CD4-positive, alpha-beta T cell treated with Interleukin-21 for 1 hour (primary cell): Measurements from ENCODE around the gene MYL11.
"Not testable (repeated sequence)": the region's sequence is repeated elsewhere in the genome, so short reads cannot be mapped to it uniquely, and the experiment has no call there.

Source experiments
- DNase-seq: peaks from one replicate; pipeline ENCODE4 v3.0.0-alpha.2; 2020

Gene MYL11

DNA sequence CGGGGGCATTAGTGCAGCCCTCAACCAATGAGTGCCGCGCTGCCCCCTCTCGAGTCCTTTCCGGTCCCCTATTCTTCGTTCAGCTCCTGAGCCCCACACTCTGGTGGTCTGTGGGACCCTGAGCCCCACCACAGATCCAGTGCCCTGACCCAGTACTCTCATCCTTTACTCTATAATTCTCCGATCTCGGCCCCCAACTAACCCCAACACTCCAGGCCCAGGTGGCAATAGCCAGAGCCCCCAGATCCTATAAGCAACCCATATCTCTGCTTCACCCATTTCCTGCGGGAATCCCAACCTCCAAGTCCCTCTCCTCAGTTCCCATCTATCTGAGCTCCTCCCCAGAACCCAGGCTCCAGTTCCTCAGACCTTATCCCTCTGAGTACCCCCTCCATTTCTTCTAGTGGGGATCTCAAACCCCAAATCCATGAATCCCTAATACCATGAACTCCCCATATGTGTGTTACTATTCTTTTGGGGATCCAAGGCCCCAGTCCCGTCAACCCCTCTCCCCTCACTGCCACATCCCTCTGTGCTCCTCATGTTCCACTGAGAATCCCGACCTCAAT, 3.3 kb upstream of the MYL11 start:
- DNase-seq = no peak

DNA sequence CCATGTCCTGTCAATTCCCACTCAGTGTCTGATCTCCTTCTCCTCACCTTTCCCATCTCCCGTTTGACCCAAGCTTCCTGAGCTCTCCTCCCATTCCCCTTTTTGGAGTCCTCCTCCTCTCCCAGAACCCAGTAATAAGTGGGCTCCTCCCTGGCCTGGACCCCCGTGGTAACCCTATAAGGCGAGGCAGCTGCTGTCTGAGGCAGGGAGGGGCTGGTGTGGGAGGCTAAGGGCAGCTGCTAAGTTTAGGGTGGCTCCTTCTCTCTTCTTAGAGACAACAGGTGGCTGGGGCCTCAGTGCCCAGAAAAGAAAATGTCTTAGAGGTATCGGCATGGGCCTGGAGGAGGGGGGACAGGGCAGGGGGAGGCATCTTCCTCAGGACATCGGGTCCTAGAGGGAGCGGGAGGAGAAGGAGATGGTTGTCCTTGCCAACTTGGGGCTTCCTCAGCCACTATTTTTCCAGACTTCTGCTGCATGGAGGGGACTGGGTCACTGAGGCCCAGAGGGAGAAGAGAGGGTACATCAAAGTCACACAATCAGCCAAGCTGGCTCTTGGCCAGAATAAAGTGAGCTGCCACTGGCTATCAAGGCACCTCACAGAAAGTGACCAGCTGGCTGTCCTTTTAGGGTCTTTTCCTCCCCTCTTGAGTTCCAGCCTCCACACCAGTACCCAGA, 2.4 kb upstream of the MYL11 start:
- no peak for DNase-seq

DNA sequence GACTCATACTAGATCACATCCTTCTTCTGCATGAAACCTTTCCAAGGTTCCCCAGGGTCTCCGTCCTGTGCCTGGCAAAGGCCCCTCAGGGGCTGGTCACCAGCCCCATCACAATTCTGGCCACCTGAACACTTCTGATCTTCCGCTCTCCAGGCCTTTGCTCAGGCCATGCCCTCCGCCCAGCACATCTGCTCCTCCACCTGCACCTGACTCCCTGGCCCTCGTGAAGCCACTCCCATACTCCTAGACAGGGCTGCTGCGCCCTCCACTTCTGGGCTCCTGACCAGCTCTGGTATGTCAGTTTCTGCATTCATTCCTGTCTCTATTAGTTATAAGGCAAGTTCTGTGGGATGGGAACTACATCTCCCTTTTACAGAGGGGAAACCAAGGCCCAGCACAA, 1.9 kb upstream of the MYL11 start:
- no peak for DNase-seq

DNA sequence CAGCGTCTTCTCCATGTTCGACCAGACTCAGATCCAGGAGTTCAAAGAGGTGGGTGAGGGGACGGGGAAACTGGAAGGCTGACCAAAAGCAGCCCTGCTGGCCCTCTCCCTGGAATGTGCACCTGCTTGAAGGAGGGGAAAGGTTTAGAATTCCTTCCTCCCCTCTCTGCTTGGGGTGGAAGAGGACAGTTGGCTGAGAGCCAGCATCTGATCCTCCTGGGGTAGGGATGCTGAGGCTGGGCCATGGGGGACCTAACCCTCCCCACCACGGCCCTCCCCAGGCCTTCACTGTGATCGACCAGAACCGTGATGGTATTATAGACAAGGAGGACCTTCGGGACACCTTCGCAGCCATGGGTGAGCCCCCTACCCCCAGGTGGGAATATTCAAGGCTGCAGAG, 1.3 kb downstream of the MYL11 start:
- DNase-seq = no peak

DNA sequence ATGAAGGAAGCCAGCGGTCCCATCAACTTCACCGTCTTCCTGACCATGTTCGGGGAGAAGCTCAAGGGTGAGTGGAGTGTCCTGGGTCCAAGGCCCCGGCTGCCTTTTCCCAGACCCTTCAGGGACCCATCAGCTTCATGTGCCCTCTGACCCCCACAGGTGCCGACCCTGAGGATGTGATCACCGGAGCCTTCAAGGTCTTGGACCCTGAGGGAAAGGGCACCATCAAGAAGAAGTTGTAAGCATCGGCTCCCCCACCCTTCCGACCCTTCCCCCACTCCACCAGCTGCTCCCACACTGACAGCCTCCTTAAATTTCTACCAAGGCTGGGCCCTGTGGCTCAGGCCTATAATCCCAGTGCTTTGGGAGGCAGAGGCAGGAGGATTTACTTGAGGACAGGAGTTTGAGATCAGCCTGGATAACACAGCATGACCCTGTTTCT, 1.9 kb downstream of the MYL11 start:
- no peak for DNase-seq

DNA sequence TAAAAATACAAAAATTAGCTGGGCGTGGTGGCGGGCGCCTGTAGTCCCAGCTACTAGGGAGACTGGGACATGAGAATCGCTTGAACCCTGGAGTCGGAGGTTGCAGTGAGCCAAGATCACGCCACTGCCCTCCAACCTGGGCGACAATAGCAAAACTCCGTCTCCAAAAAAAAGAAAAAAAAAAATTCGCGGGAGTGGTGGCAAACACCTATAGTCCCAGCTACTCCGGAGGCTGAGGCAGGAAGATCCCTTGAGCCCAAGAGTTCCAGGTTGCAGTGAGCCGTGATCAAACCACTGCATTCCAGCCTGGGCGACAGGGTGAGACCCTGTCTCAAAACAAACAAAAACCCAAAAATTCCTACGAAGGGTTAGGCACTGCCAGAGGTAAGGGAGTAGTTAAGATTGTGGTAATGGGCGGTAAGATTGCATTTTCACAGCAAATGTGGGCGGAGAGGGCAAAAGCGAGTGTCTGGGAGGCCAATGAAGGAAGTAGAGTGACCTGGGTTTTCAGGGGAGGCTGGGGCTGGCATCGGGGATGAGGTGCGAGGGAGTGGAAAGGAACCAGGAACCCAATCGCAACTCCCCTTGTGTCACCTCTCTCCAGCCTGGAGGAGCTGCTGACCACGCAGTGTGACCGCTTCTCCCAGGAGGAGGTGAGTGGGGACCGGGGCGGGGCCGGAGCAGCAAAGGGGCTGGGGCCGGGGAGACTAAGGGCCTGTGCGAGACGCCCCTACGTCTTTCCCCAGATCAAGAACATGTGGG, 2.6 kb downstream of the MYL11 start:
- no peak for DNase-seq

DNA sequence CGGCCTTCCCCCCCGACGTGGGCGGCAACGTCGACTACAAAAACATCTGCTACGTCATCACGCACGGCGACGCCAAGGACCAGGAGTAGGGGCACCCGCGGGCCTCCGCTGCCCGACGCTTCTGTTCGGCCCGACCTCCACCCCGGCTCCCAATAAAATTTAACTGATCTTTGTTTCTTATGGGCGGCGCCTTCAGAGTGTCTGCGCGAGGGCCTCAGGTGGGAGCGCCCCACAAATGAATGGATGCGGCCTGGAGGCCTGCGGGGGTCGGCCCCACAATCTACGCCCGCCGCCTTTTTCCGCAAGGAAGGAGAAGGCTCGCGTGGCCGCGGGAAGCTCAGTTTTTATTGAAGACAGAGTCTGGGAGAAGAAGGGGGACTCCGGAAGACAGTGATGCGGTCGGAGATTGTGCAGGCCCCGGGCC, 3.2 kb downstream of the MYL11 start:
- peak; percentile 92 for DNase-seq

DNA sequence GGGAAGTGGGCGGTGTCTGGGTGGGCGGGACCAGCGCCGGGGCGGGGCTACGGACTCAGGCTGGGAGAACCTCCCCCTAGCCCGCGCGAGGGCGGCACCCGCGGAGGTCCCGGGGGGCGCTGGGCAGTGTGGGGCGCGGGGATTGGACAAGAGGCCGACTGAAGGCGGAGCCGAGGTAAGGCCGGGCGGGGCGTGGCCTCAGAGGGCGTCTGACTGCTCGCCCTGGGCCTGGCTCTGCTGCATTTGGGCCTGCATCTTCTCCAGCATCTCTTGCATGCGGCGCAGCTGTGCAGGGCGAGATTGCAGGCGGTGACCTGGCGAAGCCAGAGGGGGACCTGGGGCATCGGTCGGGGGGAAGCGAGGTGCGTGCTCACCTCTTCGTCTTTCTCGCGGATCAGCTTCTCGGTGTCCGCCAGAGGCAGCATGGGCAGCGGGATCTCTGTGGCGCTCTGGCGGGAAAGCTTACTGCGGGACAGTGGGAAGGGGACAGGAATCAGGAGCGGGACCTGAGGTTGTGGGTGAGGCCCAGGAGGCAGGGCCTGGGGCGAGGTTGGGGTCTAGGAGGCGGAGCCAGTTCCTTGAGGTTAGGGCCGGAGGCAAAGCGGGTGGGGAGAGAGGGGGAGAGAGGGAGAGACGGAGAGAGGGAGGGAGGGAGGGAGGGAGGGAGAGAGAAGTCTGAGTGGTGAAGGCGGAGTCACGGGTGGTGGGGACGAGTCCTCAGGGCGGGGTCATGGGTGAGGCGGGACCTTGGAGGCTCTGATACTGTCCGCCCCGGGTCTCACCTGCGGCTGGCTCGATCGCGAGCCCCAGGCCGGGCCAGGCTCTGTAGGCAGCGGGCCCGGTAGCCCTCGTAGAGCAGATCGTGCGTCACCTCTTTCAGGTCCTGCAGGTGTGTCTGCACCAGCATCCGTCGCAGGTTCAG, 3.9 kb downstream of the MYL11 start:
- DNase-seq = peak; percentile 99

DNA sequence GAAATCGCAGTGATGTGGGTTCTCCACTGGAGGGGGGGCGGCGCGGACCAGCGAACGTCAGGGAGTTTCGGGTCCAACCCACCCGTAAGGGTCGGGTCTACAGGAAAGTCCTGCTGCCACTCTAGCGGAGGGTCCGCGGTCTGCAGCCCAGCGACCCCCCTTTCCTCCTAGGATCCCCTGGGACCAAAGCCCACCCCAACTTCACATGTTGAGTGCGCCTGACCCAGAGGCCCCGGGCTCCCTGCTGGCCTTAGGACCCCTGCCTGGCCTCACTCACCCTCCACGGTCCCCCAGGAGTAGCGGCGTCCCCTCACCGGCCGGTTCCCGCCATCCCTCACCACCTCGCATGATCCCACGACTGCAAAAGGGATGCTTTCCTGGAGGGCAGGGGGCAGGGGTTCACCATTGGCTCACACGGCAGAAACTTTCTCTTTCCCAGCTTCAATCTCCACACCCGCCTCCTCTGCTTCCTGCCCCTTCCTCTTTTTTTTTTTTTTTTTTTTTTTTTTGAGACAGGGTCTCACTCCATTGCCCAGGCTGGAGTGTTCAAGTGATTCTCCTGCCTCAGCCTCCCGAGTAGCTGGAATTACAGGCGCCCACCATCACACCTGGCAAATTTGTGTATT, 4.7 kb downstream of the MYL11 start:
- no peak for DNase-seq

DNA sequence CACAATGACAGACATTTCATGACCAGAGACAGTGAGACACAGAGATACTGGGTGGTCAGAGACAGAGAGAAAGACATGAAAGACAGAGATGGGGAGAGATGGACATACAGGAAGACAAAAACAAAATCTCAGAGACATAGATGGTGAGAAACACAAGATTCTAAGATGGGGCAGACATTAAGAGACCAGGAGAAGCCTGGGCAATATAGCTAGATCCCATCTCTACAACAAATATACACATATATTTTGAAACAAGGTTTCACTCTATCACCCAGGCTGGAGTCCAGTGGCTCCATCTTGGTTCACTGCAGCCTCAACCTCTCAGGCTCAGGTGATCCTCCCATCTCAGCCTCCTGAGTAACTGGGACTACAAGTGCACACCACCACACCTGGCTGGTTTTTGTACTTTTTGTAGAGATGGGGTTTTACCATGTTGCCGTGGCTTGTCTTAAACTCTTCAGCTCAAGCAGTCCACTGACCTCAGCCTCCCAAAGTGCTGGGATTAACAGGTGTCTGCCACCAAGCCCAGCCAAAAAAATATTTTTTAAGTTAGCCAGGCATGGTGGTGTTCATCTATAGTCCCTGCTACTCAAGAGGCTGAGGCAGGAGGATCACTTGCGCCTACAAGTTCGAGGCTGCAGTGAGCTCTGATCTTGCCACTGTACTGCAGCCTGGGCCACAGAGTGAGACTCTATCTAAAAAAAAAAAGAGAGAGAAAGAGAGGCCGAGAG, 5.6 kb downstream of the MYL11 start:
- DNase-seq = no peak

DNA sequence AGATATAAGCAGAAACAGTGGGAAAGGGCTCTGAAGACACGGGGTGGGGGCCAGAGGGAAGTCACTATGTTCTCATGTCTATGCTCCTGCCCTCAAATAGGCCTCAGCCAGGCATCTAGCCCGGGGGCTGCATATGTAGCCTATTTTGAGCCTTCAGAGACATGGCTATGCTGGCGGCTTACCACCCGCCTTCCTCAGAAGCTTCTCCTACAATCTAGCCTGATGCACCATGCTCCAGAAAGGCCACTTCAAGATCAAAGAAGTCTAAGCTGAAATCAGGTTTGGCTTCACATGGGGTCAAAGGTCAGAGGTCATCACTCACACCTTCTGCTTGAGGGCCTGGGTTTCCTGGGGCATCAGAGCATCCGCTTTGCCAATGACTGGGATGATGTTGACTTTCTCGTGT, 6.2 kb downstream of the MYL11 start:
- DNase-seq = no peak

DNA sequence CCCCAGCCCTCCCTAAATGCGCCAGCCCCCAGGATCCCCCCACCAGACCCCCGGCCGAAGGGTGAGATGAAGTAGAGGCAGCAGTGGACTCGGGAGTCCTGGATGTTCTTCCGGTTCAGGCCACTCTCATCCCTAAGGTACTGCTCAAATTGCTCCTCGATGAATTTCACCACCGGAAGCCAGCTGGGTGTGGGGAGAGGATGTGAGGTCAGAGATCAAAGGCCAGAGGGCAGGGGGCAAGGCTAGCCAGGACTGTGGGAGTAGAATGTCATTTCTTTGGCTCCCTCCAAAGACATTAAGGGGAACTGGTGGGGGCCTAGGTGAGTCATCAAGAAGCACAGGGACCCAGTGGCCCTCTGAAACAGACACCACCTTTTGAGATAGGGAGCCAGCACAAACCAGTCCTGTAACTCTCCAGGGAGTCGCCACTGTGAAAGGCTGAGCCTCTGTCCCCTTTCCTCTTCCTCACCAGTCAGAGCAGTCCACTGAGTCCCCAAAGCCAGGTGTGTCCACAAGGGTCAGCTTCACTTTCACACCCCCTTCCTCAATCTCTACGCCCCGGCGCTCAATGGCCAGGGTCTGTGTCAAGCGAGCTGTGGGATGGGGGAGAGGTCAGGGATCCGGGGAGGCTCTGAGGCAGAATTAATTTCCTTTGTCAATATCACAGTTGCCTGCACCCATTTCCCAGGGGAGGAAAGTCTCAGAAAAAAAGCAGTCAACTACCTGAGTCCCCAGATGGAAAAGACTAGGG, 6.9 kb downstream of the MYL11 start:
- DNase-seq = peak; percentile 48

DNA sequence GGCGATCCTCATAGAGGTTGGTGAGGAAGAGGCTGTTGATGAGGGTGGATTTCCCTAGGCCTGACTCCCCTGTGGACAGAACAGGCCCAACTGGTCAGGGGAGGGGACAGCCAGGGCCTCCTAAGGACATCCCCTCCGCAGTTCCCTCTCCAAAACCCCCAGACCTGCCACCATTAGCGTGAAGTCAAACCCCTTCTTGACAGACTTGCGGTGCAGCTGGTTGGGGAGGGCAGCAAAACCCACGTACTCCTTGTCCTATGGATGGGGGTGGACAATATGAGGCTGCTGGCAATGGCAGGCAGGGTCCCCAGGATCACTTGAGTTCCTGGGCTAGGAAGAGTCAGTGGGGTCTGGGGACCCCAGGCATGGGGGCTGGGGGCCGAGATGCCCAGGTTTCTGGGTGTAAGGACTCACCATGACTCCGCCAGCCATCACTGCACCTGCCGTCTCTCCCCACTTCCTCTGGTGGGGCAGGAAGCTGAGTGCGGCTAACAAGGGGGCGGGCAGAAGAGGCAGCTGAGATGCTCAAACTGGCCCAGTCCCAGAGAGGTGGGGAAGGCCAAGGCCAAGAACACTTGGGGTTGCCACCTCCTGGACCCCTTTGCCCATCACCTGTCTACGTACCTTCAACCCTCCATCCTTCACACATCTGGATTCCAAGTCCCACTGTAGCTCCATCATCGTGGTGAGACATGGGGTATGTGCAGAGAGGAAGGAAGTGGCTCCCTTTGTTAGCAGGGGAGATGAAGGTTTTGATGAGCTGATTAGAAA, 7.7 kb downstream of the MYL11 start, which contains the start of gene SEPTIN1:
SEPTIN1 (minus strand) TSS at position 451 of the 771 bp plus-strand sequence; CDS start at position 432, 19 bp downstream.
- peak; percentile 81 for DNase-seq

DNA sequence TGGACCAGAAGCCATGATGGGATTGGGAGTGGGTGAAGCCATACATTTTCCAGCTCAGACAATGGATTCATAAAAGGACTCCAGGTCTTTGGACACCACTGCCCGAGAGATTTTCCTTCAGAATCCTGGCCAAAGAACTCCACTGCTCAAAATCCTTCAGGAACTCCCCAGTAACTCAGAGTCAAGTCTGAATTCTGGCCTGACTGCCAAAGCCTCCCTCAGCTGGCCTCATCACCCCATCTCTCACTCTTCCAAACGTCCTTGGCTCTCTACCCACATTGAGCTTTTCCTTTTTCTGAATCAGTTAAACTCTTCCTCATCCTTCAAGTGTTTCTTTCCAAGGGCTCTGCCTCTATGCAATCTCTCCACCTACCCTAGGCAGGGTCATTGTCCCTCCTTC, 8.9 kb downstream of the MYL11 start:
- DNase-seq = no peak

DNA sequence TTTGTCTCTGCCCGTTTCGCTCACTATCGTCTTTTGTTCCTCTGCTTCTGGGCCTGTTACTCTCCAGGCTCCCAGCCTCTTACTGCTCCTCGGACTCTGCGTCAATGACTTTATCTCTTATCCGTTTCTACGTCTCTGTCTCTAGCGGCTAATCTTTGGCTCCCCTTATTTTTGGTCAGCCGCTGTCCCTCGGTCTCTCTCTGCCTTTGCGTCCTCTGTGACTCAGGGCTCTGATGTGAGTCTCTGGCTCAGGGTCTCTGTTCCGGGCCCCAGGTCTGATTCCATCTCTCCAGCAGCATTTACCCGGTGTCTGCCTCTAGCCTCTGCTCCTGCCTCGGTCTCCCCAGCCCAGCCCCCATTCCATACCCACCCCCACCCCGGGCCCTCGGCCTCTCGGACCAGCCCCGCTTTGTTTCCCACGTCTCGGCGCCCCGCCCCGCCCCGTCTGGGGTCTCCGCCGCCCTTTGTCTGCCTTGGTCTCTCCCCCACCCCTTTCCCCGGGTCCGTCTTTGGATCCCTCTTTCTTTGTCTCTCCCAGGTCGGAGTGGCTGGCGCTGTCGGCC, 20.1 kb downstream of the MYL11 start:
- no peak for DNase-seq

DNA sequence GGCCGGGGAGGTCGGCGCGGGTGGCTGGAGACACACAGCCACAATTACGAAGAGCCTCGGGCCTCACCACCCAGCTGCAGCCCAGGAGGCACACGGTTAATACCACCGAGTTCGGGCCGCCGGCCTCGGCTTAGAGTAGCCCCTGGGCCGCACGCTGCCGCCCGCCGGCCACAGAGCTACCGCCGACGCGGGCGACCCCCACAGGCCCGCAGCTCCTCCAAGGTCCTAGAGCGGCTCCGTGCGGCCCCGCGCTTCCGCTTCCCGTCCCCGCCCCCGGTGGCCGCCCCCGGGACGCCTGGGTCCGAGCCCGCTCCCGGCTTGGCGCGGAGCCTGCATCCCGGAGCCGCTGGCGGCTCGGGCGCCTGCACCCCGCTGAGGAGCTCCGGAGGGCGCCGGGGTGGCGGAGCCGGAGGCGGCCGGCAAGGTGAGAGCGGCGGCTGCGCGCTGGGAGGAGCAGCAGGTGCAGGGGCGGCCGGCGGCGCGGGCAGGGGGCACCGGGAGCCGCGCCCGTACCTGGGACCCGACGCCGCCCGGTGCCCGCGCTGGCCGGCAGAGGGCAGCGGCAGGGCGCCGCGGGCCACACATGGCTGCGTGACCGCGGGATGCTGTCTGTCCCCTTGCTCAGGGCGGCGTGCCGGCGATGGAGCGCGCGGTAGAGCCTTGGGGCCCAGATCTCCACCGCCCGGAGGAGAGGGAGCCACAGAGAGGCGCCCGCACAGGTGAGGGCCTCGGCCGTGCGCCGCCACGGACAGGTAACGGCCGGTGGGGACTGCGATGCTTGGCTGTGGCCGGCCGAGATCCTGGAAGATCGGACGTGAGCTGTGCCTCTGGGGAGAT, 20.8 kb downstream of the MYL11 start, which contains the start of gene ZNF48:
ZNF48 (plus strand) TSS at position 266 of the 837 bp plus-strand sequence; CDS start at position 641, 375 bp downstream.
- peak; percentile 62 for DNase-seq

DNA sequence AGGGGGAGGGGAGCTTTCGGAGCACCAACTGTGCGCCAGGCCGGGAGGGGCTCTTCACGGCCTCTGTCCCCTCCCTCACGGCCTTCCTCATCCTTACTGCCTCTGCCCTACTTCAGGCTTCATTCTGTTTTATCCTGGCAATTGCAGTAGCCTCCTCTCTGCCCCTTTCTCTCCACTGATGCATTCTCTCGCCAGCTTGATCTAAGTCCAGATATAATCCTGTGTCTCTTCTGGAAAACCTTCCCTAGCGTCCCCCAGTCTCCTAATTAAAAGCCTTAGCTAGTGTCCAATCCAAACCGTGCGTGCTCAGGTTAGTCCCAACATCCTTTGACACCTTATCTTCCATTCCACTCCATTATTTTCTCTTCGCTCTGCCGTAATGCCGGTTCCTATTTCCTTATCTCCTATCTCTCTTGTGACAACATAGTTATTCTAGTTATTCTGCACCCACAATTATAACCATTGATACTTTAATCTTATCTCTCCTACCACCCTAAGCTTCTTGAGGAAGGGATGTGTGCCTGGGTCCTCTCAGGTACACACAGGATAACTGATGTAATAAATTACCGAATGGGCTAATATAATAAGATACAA, 21.5 kb downstream of the MYL11 start:
- DNase-seq = no peak

DNA sequence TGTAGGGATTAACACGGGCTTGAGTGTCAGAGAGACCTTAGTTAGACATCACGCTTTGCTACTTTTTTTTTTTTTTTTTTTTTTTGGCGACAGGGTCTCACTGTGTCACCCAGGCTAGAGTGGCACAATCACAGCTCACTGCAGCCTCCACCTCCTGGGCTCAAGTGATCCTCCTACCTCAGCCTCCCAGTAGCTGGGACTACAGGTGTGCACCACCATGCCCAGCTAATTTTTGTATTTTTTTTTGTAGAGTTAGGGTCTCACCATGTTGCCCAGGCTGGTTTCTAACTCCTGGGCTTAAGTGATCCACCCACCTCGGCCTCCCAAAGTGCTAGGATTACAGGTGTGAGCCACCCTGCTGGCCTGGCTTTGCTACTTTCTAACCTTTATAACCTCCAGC, 22.0 kb downstream of the MYL11 start:
- DNase-seq = not testable (repeated sequence)
